GM21619 (cell line): ENCODE results near the gene PAPPA.

Experiments
- ATAC-seq: cut with Tn5 transposase; IDR thresholded peaks from one replicate; pipeline ENCODE4 v1.9.1; 2021; ENCODE audit not compliant: unreplicated experiment

The PAPPA gene

GRCh38 chr9:116308076-116308475, 154.5 kb downstream of the PAPPA start:
- no peak for ATAC-seq

- no peak for ATAC-seq
Measured at GRCh38 chr9:116309900-116310611, 156.5 kb downstream of the PAPPA start.

DNA sequence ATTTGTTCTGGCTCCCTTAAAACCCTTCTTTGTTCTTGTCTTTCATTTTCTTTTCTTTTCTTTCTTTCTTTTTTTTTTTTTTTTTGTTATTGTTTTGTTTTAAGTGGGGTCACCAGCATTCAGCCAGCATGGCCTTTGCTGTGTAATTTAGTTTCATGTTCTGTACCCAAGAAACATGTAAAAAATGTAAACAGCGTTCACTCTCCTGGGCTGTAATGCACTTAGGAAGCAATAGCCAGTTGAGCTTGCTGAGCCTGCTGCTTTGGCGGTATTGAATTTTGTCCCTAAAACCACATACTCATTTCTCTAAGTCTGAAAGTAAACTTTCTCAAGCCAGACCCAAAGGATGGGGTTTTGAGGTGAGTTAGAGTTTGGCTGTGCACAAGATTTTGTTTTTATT, 158.6 kb downstream of the PAPPA start:
- ATAC-seq, result no peak

DNA sequence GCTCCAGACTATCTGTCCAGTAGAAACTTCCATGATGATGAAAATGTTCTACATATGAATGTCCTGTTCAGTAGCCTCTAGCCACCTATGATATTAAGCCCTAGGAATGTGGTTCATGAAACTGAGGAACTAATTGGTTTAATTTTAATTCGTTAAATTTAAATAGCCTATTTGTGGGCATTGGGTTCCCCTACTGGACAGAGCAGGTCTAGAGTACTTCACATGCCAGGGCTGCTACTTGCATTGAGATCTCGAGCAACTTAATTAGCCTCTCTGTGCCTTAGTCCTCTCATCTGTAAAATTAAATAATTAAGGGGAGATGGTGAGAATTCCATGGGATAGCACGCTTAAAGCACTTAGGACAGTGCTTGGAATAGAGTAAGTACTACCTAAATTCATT, 160.0 kb downstream of the PAPPA start:
- no peak for ATAC-seq

DNA sequence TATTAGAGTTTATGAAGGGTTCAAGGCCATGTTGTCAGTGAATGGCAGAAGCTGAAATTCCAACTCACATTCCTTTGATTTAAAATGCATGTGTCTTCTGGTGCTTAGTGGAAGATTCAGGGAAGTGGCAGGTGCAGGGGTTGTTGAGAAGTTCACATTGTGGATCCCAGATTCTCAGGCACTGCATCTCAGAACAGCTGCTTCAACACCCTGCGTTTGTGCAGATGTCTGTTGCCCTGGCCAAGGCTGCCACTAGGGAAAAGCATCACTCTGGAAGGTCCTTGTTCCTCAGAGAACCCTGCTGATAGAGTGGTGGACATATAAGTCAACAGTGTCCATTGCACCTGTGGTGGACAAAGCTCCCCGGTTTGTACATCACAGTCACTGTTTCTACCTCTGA, 162.7 kb downstream of the PAPPA start:
- no peak for ATAC-seq

- ATAC-seq, result no peak
Measured at GRCh38 chr9:116317503-116317902, 163.9 kb downstream of the PAPPA start.

- ATAC-seq, result no peak
Measured at GRCh38 chr9:116318468-116319374, 165.1 kb downstream of the PAPPA start.

- ATAC-seq, result no peak
Measured at GRCh38 chr9:116319480-116319879, 165.9 kb downstream of the PAPPA start.

DNA sequence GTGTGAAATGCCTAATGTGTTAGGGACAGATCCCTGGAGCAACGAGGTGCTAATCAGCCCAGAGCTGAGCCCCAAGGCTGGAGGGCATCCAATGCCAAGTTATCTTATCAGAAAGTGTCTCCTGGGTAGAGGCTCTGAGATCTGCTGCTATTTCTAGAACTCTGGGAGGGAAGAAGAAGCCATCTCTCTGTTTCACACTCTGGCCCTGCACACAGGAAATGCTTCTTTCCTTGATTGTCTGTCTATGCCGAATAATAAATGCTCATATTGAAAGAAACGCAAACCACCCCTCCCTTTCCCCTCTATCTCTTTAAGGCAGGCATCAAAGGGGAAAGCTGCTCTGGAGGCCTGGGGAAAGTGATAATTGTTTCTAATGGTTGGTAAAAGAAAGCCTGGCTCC, 166.7 kb downstream of the PAPPA start:
- no peak for ATAC-seq

GRCh38 chr9:116322521-116322920, 168.9 kb downstream of the PAPPA start:
- ATAC-seq, result no peak

GRCh38 chr9:116323012-116323411, 169.4 kb downstream of the PAPPA start:
- ATAC-seq, result no peak

DNA sequence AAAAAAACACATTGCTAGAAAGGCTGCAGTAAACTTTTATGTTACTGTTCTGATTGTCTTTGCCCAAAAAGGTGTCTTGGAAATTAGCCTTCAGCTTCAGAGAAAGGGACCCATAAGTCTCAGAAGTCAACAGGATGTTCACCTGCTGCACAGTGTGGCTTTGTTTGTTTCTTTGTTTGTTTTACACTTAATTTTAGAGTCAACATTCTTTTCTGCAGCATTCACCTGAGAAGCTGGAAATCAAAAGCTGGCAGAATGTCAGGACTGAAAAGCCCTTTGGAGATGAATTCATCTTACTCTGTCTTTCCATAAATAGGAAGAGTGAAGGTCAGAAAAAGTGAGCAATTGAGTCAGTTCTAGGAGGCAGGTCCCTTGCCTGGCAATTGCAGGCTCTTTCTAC, 170.0 kb downstream of the PAPPA start:
- ATAC-seq, result no peak

- ATAC-seq, result no peak
Measured at GRCh38 chr9:116325924-116326323, 172.3 kb downstream of the PAPPA start.

- no peak for ATAC-seq
Measured at GRCh38 chr9:116327701-116328405, 174.3 kb downstream of the PAPPA start.

DNA sequence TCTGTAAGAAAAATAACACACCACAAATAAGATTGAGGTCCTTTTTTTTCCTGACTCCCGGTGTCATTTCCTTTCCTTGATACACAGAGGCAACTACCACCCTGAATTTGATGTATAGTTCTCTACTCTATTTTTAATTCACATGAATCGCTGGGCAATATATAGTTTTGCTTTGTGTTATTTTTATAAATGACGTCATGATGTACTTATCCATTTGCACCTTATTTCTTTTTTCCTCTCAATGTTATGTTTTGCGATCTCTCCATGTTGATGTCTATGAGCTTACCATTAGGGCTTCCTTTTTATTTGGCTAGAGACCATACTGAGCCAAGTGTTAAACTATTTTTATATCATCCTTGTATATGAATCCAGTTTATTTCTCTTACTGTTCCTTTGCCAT, 175.9 kb downstream of the PAPPA start:
- no peak for ATAC-seq

DNA sequence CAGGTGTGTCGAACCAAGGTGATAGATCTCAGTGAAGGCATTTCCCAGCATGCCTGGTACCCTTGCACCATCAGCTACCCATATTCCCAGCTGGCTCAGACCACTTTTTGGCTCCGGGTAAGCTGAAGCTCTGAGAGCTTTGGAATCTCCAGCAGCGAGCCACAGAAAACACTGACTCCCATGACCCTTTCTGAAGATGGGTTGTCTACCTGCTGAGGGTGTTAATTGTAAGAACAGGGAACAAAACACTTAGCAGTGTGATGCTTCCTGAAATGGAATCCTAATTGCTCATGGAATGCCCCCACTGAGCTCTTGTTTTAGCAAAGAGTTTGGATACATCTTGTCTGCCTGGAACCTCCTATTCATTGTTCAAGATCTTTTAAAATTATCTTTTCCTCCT, 177.7 kb downstream of the PAPPA start:
- ATAC-seq, result no peak

DNA sequence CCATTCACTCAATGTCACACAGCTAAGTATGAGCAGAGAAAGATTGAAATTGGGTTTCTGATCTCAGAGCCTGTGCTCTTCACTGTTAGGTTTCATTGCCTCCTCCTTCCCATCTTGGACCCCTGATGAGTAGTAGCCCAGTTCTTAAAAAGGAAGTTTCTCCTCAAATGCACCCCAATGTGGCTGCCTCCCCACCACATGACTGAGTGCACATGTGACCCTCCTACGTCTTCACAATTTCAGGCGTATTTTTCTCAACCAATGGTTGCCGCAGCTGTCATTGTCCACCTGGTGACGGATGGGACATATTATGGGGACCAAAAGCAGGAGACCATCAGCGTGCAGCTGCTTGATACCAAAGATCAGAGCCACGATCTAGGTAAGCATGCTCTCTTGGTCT, 178.5 kb downstream of the PAPPA start:
- ATAC-seq, result no peak

DNA sequence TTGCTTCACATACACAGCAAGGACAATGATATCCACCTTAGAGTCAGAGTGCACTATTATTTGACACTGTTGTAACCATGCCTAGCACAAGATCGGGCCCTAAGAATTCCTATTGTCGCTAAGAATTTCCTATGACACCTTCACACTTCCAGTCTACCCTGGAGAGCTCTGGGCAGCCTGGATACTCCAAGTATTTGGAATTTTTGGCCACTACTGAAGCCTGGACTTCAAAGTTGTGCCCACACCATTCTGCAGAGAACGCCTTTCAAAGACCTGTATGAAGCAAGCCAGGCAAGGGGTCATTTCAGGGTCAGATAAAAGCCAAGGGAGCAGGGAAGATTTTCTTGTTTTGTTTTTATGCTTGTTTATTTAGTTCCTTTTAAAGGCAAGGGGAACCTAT, 179.7 kb downstream of the PAPPA start:
- ATAC-seq, result no peak

DNA sequence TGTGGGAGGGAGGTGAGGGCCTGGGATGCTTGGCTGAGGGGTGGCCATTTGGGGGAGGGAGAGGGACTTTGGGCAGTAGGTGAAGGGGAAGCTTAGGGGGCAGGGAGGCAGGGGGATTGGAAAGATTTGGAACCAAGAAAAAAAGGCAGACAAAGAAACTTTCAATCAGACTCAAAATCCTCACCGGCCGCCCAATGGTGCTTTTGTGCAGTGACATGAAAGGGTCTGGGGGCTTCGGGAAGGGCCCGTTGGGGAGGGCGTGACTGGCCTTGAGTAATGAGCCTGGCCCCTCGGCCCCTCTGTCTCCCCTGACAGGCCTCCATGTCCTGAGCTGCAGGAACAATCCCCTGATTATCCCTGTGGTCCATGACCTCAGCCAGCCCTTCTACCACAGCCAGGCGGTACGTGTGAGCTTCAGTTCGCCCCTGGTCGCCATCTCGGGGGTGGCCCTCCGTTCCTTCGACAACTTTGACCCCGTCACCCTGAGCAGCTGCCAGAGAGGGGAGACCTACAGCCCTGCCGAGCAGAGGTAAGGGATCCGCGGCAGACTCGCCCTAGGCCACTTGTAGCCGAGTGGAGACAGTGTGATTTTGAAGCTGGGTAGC, 181.1 kb downstream of the PAPPA start:
- ATAC-seq, result no peak

DNA sequence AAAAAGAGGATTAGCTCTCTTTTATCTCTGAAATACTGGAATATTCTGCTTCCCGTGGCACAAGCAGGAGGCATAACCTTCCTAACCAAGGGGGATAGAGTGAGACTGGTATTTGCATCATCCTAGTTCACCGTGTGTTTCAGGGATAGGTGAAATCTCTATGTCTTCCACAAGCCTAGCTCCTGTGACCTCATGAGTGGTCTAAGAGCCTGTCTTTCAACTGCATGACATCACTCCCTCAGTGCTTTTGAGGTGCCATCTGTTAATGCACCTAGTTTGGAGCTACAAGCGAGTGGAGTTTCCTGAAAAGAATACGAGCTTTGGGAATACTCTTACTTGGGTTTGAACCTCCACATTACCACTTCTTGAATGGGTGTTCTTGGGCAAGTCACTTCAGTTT, 181.8 kb downstream of the PAPPA start:
- ATAC-seq, result no peak

GRCh38 chr9:116336133-116336862, 182.7 kb downstream of the PAPPA start:
- ATAC-seq, result no peak
